ENCODE results near the gene TRAPPC2L. TPM values are rescaled to one million over a fixed set of nuclear protein-coding genes. Genes with fewer than 3 reads are reported as not detected.

Gene TRAPPC2L, protein sequence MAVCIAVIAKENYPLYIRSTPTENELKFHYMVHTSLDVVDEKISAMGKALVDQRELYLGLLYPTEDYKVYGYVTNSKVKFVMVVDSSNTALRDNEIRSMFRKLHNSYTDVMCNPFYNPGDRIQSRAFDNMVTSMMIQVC
- total RNA-seq = 58.7 and 70.8 TPM in 2 replicates
- polyA plus RNA-seq = 191 and 215 TPM in 2 replicates

DNA sequence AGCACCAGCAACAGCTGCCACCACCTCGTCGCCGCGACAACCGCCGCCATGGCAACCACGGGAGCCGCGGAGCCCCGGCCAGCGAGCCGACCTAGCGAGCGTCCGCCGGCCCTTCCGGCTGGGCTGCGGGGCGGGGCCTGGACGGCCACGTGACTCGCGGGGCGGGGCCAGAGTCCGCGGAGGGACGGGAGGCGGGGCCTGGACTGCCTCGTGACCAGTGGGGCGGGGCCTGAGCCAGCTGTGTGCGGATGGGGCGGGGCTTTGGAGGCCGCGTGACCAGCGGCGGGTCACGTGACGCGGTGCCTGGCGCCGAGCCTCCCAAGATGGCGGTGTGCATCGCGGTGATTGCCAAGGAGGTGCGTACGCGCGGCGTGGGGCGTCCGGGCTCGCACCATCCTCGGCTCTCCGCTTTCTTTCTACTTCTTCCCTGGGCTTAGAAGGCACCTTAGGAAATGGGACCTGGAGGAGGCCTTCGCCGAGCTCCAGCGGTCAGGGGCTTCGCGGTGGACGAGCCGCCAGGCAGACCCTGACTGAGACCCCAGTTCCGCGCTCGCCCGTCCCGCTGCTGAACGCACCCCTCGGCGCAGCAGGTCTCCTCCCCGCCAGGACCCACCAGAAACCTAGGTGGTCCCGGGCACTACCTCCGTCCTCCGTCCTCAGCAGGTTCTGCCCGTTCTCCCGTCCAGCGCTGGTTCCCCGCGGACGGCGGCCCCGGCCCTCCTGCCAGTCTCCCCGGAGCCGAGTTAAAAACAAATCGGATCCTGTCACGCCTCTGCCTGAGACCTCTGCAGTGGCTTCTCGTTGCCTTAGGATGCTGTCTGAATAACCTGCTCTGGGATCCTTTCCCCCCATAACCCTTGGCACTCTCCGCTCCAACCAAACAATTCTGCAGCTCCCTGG lies at the start of gene TRAPPC2L, which contains the start of gene GALNS:
TRAPPC2L (plus strand) TSS at position 300 of the 900 bp plus-strand sequence; CDS start at position 324, 24 bp downstream.
GALNS (minus strand) TSS at position 120 of the 900 bp plus-strand sequence; CDS start at position 50, 70 bp downstream.
- H2AFZ ChIP-seq = peak within 1 kb of the TSS; percentile 57

DNA sequence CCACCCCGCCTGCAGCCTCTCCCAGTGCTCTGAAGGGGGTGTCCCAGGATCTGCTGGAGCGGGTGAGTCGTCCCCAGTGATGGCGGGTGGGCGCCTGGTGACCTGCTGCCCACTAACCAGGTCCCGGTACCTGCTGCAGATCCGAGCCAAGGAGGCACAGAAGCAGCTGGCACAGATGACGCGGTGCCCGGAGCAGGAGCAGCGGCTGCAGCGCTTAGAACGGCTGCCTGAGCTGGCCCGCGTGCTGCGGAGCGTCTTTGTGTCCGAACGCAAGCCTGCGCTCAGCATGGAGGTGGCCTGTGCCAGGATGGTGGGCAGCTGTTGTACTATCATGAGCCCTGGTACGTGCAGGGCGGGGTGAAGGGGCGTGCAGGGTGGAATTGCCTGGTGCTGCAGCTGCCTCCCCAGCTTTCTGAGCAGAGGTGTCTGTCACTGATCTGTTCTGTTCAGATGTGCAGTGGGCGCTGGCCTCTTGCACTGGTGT lies 49.7 kb upstream of the TRAPPC2L start:
- peaks cover 29% of the 10 kb centered on the region for H3K79me2 ChIP-seq

More for the DNA sequence above, at the start of gene TRAPPC2L, which contains the start of gene GALNS:
- Histone ChIP-seq H3K27ac (peak within 1 kb of the TSS; percentile 80), H3K79me2 (peaks cover 27% of the 10 kb centered on the region), H3K9me2 (replicated peaks; ENCODE audit: insufficient read depth) (no peaks in the 10 kb centered on the region), H3K27me3 (no peaks in the 10 kb centered on the region), H3K4me3 (peak within 1 kb of the TSS; percentile 68), H4K20me1 (ENCODE audit: insufficient read depth, poor library complexity, severe bottlenecking) (peaks cover 3% of the 10 kb centered on the region), H3K9me3 (ENCODE audit: low read depth) (no peaks in the 10 kb centered on the region), H3K36me3 (replicated peaks; ENCODE audit: insufficient read depth, low read depth) (no peaks in the 10 kb centered on the region), H3K4me2 (peak within 1 kb of the TSS; percentile 98), H3K4me1 (ENCODE audit: insufficient read depth) (peaks cover 11% of the 10 kb centered on the region)
- TF ChIP-seq EZH2phosphoT487 (IDR thresholded peaks at IDR 0.05; ENCODE audit: low read depth, severe bottlenecking, unreplicated experiment) (no peak), EZH2 (IDR thresholded peaks at IDR 0.05; ENCODE audit: borderline replicate concordance) (no peak)
- TF ChIP-seq, protein P1, sequence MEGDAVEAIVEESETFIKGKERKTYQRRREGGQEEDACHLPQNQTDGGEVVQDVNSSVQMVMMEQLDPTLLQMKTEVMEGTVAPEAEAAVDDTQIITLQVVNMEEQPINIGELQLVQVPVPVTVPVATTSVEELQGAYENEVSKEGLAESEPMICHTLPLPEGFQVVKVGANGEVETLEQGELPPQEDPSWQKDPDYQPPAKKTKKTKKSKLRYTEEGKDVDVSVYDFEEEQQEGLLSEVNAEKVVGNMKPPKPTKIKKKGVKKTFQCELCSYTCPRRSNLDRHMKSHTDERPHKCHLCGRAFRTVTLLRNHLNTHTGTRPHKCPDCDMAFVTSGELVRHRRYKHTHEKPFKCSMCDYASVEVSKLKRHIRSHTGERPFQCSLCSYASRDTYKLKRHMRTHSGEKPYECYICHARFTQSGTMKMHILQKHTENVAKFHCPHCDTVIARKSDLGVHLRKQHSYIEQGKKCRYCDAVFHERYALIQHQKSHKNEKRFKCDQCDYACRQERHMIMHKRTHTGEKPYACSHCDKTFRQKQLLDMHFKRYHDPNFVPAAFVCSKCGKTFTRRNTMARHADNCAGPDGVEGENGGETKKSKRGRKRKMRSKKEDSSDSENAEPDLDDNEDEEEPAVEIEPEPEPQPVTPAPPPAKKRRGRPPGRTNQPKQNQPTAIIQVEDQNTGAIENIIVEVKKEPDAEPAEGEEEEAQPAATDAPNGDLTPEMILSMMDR (IDR thresholded peaks at IDR 0.05; ENCODE audit: poor library complexity) = no peak
- peak; percentile 100 for DNase-seq (ENCODE audit: low spot score)
- 2% methylated on average over 45 of the region's 87 CpGs for WGBS (ENCODE audit: low lambda C conversion rate, missing lambda C conversion rate)

DNA sequence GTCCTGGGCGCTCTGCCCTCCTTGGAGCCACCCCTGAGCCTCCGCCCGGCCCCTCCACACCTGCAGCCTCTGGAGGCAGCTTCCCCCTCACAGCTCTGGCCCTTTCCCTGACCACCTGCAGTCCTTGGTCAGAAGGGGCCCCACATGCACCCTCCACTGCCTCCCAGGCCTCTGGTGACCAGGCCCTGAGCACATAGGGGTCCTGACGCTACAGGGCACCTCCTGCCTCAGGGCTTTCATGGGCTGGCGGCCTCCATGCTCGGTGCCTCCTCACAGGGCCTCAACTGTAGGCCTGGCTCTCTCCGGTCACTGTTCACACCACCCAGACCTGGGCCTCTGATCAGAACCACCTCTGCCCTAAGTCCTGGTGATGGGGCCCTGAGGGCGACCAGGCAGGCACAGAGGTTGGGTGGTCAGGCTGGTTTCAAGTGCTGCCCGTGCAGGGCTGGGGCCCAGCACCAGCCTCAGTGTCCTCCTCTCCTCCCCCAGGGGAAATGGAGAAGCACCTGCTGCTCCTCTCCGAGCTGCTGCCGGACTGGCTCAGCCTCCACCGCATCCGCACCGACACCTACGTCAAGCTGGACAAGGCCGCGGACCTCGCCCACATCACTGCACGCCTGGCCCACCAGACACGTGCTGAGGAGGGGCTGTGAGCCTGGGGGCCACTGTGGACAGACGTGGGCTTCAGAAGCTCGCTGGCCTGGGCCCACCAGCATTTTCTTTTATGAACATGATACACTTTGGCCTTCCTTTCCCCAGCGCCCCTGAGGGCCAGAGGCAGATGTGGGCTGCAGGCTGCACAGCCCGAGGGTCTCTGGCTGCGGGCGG lies 49.1 kb upstream of the TRAPPC2L start:
- peaks cover 29% of the 10 kb centered on the region for H3K79me2 ChIP-seq
- no peak overlapping the region for H3K27ac ChIP-seq
- H3K4me3 ChIP-seq = no peak overlapping the region
- H3K36me3 ChIP-seq (replicated peaks; ENCODE audit: insufficient read depth, low read depth) = no peaks in the 10 kb centered on the region
- H4K20me1 ChIP-seq (ENCODE audit: insufficient read depth, poor library complexity, severe bottlenecking) = peaks cover 6% of the 10 kb centered on the region
- TF ChIP-seq EZH2 (IDR thresholded peaks at IDR 0.05; ENCODE audit: borderline replicate concordance) = no peak
- no peak for TF ChIP-seq EZH2phosphoT487 (IDR thresholded peaks at IDR 0.05; ENCODE audit: low read depth, severe bottlenecking, unreplicated experiment)
- TF ChIP-seq, protein P1 (IDR thresholded peaks at IDR 0.05; ENCODE audit: poor library complexity) = no peak
- no peaks in the 10 kb centered on the region for H3K27me3 ChIP-seq
- H3K4me1 ChIP-seq (ENCODE audit: insufficient read depth) = peaks cover 24% of the 10 kb centered on the region
- WGBS (ENCODE audit: low lambda C conversion rate, missing lambda C conversion rate) = 92% methylated on average over 26 of the region's 26 CpGs
- H3K9me3 ChIP-seq (ENCODE audit: low read depth) = no peaks in the 10 kb centered on the region
- H2AFZ ChIP-seq = no peak overlapping the region
- H3K9me2 ChIP-seq (replicated peaks; ENCODE audit: insufficient read depth) = no peaks in the 10 kb centered on the region
- DNase-seq (ENCODE audit: low spot score) = no peak
- H3K4me2 ChIP-seq = no peak overlapping the region

More for the DNA sequence above, 49.7 kb upstream of the TRAPPC2L start:
- no peak for DNase-seq (ENCODE audit: low spot score)
- H3K36me3 ChIP-seq (replicated peaks; ENCODE audit: insufficient read depth, low read depth) = no peaks in the 10 kb centered on the region
- no peak overlapping the region for H3K27ac ChIP-seq
- H3K9me3 ChIP-seq (ENCODE audit: low read depth) = no peaks in the 10 kb centered on the region
- no peak overlapping the region for H3K4me3 ChIP-seq
- H2AFZ ChIP-seq = no peak overlapping the region
- H3K9me2 ChIP-seq (replicated peaks; ENCODE audit: insufficient read depth) = no peaks in the 10 kb centered on the region
- TF ChIP-seq, protein P1 (IDR thresholded peaks at IDR 0.05; ENCODE audit: poor library complexity) = no peak
- TF ChIP-seq EZH2 (IDR thresholded peaks at IDR 0.05; ENCODE audit: borderline replicate concordance) (no peak), EZH2phosphoT487 (IDR thresholded peaks at IDR 0.05; ENCODE audit: low read depth, severe bottlenecking, unreplicated experiment) (no peak)
- WGBS (ENCODE audit: low lambda C conversion rate, missing lambda C conversion rate) = 96% methylated on average over 24 of the region's 24 CpGs
- H3K27me3 ChIP-seq = no peaks in the 10 kb centered on the region
- peaks cover 22% of the 10 kb centered on the region for H3K4me1 ChIP-seq (ENCODE audit: insufficient read depth)
- peaks cover 6% of the 10 kb centered on the region for H4K20me1 ChIP-seq (ENCODE audit: insufficient read depth, poor library complexity, severe bottlenecking)
- no peak overlapping the region for H3K4me2 ChIP-seq

Data from hepatocyte (in vitro differentiated cells).